Endodermal cell (in vitro differentiated cells): ENCODE results near the gene KCTD10. TPM values are rescaled to one million over a fixed set of nuclear protein-coding genes. Genes with fewer than 3 reads are reported as not detected.

Source experiments
- DNase-seq: peaks from one replicate; pipeline ENCODE4 v3.0.0-alpha.2; 2017
- H3K27ac ChIP-seq: 2 replicates; pipeline ENCODE4 v1.5.1; 2013; ENCODE audit warnings: mild to moderate bottlenecking, low read depth, low read length, moderate library complexity
- H3K27me3 ChIP-seq: 2 replicates; pipeline ENCODE4 v1.6.1; 2013; ENCODE audit warnings: mild to moderate bottlenecking, low read length, moderate library complexity; ENCODE audit not compliant: insufficient read depth, control insufficient read depth, poor library complexity, severe bottlenecking
- H3K36me3 ChIP-seq: 2 replicates; pipeline ENCODE4 v1.7.0; 2013; ENCODE audit warnings: mild to moderate bottlenecking, low read length, moderate library complexity; ENCODE audit not compliant: control insufficient read depth, insufficient read depth
- H3K4me1 ChIP-seq: one replicate; pipeline ENCODE4 v1.7.0; 2013; ENCODE audit warnings: low read length; ENCODE audit not compliant: control insufficient read depth, insufficient read depth
- H3K4me3 ChIP-seq: 2 replicates; pipeline ENCODE4 v1.5.1; 2013; ENCODE audit warnings: mild to moderate bottlenecking, low read length, moderate library complexity
- H3K9ac ChIP-seq: 2 replicates; pipeline ENCODE4 v1.6.1; 2013; ENCODE audit warnings: mild to moderate bottlenecking, low read length, moderate library complexity; ENCODE audit not compliant: poor library complexity, severe bottlenecking; ENCODE audit errors: extremely low read depth
- H3K9me3 ChIP-seq: 2 replicates; pipeline ENCODE4 v1.6.1; 2013; ENCODE audit warnings: mild to moderate bottlenecking, low read length, moderate library complexity; ENCODE audit not compliant: control insufficient read depth
- H3K27ac Mint-ChIP-seq: 2 replicates; pipeline ENCODE4 v1.8.0; 2020; ENCODE audit warnings: mixed read lengths
- H3K27me3 Mint-ChIP-seq: 2 replicates; pipeline ENCODE4 v1.8.0; 2021; ENCODE audit warnings: mild to moderate bottlenecking, mixed read lengths; ENCODE audit not compliant: insufficient read depth
- H3K36me3 Mint-ChIP-seq: 2 replicates; pipeline ENCODE4 v1.8.0; 2020; ENCODE audit warnings: low read depth, mixed read lengths
- H3K4me1 Mint-ChIP-seq: 2 replicates; pipeline ENCODE4 v1.8.0; 2020; ENCODE audit warnings: mixed read lengths
- H3K4me3 Mint-ChIP-seq: 2 replicates; pipeline ENCODE4 v1.8.0; 2020; ENCODE audit warnings: mild to moderate bottlenecking, moderate library complexity, mixed read lengths
- H3K9me3 Mint-ChIP-seq: 2 replicates; pipeline ENCODE4 v1.8.0; 2020; ENCODE audit warnings: mild to moderate bottlenecking, mixed read lengths
- WGBS, 2 experiments: methylation state at CpG; one replicate each; pipeline versions ENCODE4 v1.1.5 to v1.1.7; 2013; ENCODE audit warnings: missing lambda C conversion rate in 2 of 2, mixed read lengths in 1 of 2; ENCODE audit not compliant: insufficient coverage in 1 of 2, insufficient read length in 1 of 2; 5-methylcytosine and 5-hydroxymethylcytosine counted together
- total RNA-seq, 2 donors: library from RNA; stranded (reverse); fragmentation: NEBNext Ultra II Directional in 1 of 2; extraction: Animal tissue kit (Norgen Biotek cat#: 25700) in 1 of 2; gene quantifications; 2 replicates in 1 of 2; 3 replicates in 1 of 2; pipeline ENCODE4 v1.2.1, GENCODE V29; 2021
- TF ChIP-seq, protein P1 (sequence below): fragments of 200-600 bp; sonication (generic); conservative IDR thresholded peaks from 2 replicates; pipeline ENCODE4 v1.5.0; 2021; ENCODE audit warnings: antibody characterized with exemption, mild to moderate bottlenecking

The KCTD10 gene
- total RNA-seq, 2 donors from 2014 or later: 50.9 to 53.5 TPM

DNA sequence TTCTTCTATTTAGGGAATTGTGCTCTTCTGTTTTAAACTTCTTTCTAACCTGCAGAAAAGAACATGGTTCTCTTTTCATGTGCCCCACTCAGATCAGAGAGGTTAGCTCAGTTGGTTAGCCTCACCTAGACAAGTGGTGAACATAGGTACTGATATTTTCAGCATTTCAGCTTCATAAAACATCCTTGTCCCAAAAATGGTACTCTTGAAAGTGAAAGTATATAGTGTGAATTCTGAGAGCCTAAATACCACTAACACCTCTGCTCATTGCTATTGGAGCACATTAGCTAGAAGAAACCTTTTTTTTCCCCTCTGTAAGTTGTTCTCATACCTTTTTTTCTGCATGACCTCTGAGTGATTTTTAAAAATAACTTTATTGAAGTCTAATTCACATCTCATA is 17.9 kb upstream of the KCTD10 start:
- Histone ChIP-seq H3K9me3 (peaks cover 27% of the 10 kb centered on the region), H3K4me3 (no peak overlapping the region), H3K9ac (no peak overlapping the region), H3K27ac (no peak overlapping the region), H3K27me3 (no peaks in the 10 kb centered on the region), H3K36me3 (peaks cover 75% of the 10 kb centered on the region), H3K4me1 (no peaks in the 10 kb centered on the region)
- H3K36me3 Mint-ChIP-seq: peaks cover 79% of the 10 kb centered on the region
- no peak overlapping the region for H3K27ac Mint-ChIP-seq
- no peaks in the 10 kb centered on the region for H3K27me3 Mint-ChIP-seq
- peaks cover 25% of the 10 kb centered on the region for H3K9me3 Mint-ChIP-seq
- TF ChIP-seq, protein P1, sequence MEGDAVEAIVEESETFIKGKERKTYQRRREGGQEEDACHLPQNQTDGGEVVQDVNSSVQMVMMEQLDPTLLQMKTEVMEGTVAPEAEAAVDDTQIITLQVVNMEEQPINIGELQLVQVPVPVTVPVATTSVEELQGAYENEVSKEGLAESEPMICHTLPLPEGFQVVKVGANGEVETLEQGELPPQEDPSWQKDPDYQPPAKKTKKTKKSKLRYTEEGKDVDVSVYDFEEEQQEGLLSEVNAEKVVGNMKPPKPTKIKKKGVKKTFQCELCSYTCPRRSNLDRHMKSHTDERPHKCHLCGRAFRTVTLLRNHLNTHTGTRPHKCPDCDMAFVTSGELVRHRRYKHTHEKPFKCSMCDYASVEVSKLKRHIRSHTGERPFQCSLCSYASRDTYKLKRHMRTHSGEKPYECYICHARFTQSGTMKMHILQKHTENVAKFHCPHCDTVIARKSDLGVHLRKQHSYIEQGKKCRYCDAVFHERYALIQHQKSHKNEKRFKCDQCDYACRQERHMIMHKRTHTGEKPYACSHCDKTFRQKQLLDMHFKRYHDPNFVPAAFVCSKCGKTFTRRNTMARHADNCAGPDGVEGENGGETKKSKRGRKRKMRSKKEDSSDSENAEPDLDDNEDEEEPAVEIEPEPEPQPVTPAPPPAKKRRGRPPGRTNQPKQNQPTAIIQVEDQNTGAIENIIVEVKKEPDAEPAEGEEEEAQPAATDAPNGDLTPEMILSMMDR: no peak
- no peaks in the 10 kb centered on the region for H3K4me1 Mint-ChIP-seq
- no peak overlapping the region for H3K4me3 Mint-ChIP-seq
- DNase-seq: no peak

DNA sequence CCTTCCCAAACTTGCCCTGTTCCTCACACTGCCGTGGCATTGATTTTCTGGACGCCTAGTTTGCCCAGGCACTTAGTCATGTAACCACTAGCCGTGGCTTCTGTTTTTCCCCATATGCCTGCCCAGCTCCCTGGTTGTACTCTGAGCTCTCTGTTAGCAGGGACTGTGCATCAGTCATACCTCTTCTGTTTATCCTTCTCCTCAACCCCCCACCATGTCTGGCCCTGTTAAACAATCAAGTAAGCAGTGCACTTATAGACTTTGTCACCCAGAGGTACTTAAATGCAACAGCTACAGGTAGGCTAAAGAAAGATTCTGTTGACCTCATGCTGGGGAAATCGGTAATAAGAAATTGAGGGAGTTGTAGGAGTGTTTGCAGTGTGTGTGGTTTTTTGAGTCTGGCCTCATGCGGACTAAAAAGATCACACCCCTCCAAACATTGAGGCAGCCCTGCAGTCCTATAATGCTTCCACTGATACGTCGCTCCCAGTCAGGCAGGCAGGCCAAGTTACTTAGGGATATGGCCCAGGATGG is 17.3 kb upstream of the KCTD10 start:
- Mint-ChIP-seq H3K27ac (no peak overlapping the region), H3K27me3 (no peaks in the 10 kb centered on the region), H3K9me3 (peaks cover 25% of the 10 kb centered on the region), H3K4me1 (no peaks in the 10 kb centered on the region), H3K36me3 (peaks cover 82% of the 10 kb centered on the region), H3K4me3 (no peak overlapping the region)
- DNase-seq: no peak
- H3K36me3 ChIP-seq: peaks cover 79% of the 10 kb centered on the region
- no peak overlapping the region for H3K27ac ChIP-seq
- no peaks in the 10 kb centered on the region for H3K4me1 ChIP-seq
- TF ChIP-seq, protein P1: no peak
- no peaks in the 10 kb centered on the region for H3K27me3 ChIP-seq
- no peak overlapping the region for H3K4me3 ChIP-seq
- H3K9me3 ChIP-seq: peaks cover 27% of the 10 kb centered on the region
- WGBS, 2 experiments: 91 to 96% methylated on average over 6 to 7 of the region's 7 CpGs
- no peak overlapping the region for H3K9ac ChIP-seq

GRCh38 chr12:109493938-109494337 is 16.8 kb upstream of the KCTD10 start:
- Histone ChIP-seq H3K4me3 (no peak overlapping the region), H3K4me1 (no peaks in the 10 kb centered on the region), H3K27ac (no peak overlapping the region), H3K9ac (no peak overlapping the region), H3K9me3 (peaks cover 27% of the 10 kb centered on the region), H3K36me3 (peaks cover 80% of the 10 kb centered on the region), H3K27me3 (no peaks in the 10 kb centered on the region)
- no peak for DNase-seq
- WGBS, 2 experiments: 90 to 100% methylated on average over 1 of the region's 1 CpG
- Mint-ChIP-seq H3K27me3 (no peaks in the 10 kb centered on the region), H3K4me1 (no peaks in the 10 kb centered on the region), H3K4me3 (no peak overlapping the region), H3K36me3 (peaks cover 81% of the 10 kb centered on the region), H3K27ac (no peak overlapping the region), H3K9me3 (peaks cover 25% of the 10 kb centered on the region)
- TF ChIP-seq, protein P1: no peak
